Left forelimb (tissue), 1 donor: ENCODE results near the gene PLCG2.

Experiments
- DNase-seq: peaks from one replicate; pipeline ENCODE4 v3.0.0-alpha.2; 2018; ENCODE audit warnings: low spot score

PLCG2 gene

GRCh38 chr16:81843683-81844082 is 64.6 kb downstream of the PLCG2 start:
- no peak for DNase-seq

- no peak for DNase-seq
These were observed 67.0 kb downstream of the PLCG2 start for GRCh38 chr16:81846105-81846504.

- no peak for DNase-seq
These were observed 69.3 kb downstream of the PLCG2 start for GRCh38 chr16:81848306-81848853.

GRCh38 chr16:81850197-81850944 is 71.3 kb downstream of the PLCG2 start:
- DNase-seq = no peak

DNA sequence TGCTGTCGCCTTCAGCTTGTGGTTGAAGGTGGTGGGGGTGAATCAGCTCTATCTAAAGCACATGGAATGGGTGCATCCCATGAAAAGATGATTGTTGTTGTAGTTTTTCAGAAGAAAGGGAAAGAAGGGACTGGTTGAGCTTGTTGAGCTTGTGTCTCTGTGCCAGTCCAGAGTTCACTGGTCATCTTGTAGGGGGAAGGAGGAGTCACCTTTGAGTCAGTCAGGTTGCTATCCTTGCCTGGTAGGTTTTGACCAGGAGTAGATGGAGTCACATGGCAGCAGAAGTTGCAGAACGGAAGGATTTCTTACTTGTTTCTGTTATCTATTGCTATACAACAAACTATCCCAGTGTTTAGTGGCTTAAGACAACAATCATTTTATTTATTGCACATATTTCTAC is 73.3 kb downstream of the PLCG2 start:
- no peak for DNase-seq

DNA sequence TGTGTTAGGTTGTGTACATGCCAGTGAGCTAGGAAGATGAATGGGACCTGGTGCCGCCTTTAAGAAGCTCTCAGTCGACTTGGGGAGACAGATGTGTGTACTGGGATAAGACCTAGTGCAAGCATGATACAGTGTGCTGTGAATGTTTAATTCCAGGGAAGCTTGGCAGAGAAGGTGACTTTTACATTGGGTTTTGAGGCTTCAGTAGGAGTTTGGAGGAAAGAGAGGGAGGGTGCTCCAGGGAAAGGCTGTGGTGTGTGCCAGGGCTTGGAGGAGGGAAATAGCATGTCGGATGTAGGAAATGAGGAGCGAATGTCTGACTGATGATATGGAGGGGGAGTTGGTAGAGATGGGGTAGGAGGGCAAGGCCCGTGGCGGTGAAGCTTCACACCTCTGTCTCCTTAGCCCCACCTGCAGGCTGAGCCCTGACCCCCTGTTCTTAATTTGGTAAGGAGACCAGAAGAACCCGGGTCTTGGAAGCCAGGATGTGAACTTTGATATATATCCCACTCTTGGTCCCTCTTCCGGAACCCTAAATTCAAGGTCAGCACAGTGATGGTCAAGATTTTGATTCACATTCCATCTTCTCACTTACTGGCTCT is 76.6 kb downstream of the PLCG2 start:
- DNase-seq = no peak

GRCh38 chr16:81860287-81861266 is 81.5 kb downstream of the PLCG2 start:
- no peak for DNase-seq

- no peak for DNase-seq
These were observed 82.4 kb downstream of the PLCG2 start for GRCh38 chr16:81861503-81861902.

DNA sequence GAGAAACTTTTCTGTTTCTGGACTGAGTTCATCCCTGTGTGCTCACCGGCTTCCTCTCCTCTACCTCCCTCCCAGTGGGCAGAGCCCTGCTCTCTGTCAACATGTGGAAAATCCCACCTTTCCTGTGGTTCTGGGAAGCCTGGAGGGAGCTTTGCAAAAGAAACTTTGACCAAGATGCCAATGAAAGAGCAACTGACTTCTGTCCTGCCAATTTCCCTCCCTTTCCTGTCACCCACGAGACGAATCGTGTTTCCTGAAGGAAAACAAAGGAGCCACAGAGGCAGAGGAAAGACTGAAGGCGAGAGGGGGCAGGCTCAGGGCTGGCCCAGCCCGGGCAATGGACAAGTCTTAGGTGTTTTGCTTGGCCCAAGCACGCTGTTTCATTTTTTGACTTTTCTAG is 82.8 kb downstream of the PLCG2 start:
- DNase-seq = no peak

DNA sequence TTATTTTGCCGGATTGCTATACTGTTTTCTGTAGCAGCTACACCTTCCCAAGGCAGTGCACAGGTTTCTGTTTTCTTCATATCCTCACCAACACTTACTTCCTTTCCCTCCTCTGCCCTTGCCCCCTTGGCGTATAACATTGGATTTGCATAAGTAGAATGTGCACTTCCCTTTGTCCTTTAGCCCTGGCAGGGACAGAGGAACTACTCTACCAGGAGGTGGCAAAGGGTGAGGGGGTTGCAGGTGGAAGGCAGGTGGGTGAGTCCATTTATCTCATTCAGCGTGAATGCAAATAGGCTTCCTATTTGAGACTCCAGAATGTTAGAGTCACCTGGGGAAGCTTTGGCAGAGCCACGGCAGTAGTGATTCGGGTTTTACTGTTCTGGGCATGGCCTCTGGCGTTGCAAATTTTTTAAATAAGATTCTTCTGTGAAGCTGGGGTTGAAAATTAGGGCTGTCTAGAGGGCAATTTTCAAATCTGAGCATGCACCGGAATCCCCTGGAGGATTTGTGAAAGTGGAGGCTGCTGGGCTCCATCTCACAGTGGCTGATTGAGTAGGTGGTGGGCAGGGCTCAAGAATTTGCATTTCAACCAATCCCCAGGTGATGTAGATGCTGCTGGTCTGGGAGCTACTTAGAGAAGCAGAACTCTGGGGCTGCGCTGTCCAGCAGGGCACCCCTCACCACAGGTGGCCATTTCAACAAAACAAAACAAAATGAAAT is 84.7 kb downstream of the PLCG2 start:
- no peak for DNase-seq

DNA sequence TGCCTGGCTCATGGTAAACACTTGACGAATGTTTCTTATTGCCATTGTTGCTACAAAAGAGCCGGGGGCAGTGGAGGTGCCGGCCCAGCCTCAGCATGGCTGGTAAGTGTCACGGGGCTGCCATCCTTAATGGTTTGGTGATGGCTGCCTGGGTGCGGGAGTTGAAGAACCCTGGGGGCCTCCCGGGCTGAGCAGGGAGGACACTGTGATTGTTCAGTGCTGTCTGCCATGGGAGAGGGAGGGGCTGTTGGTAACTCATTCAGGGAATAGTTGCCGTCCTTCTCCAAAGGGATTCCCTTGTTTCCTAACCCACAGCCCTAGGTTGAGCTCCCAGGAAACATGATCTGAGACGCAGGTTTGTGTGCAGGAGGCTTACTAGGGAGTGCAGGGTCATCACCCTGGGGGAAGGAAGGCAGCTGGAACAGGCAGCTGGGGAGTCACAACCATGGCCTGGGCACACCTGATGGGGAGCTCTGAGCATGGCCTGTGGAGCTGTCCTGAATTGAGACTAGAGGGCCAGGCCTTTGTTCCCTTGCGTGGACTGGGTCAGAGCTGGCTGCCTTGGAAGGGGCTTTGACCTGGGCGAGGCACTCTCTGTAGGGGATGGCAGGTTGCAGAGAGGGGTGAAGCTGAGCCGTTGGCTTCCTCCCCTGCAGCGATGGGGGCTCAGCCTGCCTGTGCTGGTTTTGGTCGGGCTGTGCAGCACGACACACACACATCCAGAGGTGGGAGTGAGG is 85.7 kb downstream of the PLCG2 start:
- no peak for DNase-seq

GRCh38 chr16:81866820-81867440 is 87.8 kb downstream of the PLCG2 start:
- no peak for DNase-seq

DNA sequence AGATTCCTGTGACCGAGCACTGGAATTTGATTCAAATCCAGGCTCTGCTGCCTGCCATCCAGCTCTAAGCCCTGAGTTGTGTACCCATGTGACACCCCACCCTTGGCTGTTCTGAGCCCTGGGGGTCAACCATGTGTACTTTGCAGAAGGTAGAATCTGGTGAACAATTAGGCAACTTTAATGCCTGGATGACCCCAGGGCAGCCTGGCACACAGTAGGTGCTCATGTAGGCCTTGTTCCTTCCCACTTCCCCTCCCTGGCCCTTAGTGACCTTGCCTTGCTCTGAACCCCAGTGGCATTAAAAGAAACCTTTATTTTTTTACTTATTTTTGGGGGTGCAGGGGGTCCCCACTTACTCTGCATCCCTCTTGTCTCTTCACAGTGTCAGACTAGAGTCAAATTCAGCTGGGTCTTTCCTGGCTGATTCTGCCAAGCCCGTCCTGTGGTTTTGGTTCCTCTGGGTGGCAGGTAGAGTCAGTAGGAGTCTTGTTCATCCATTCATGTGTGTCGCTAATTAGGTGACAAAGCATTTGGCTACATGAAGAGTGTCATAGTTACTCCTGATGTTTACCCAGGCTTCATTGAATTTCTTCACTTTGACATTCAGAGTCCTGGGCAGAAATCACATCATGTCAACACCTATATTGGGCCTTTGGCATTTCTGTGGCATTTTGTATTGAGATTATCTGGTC is 89.1 kb downstream of the PLCG2 start:
- DNase-seq = no peak

GRCh38 chr16:81869326-81869725 is 90.2 kb downstream of the PLCG2 start:
- no peak for DNase-seq

GRCh38 chr16:81873206-81873605 is 94.1 kb downstream of the PLCG2 start:
- no peak for DNase-seq

- no peak for DNase-seq
These were observed 95.0 kb downstream of the PLCG2 start for GRCh38 chr16:81873843-81874752.

GRCh38 chr16:81875461-81875860 is 96.4 kb downstream of the PLCG2 start:
- no peak for DNase-seq

- no peak for DNase-seq
These were observed 97.3 kb downstream of the PLCG2 start for GRCh38 chr16:81876273-81876900.
